Activated T-helper 1 cell treated with anti-CD3 and anti-CD28 coated beads, Interleukin-2, amount 50 U/mL, for 16 hours (primary cell): ENCODE results near the gene KCNJ5.

Source experiments
- DNase-seq, 2 donors: peaks; one replicate each; pipeline ENCODE4 v3.0.0-alpha.2; 2020; ENCODE audit warnings: low read depth in 1 of 2, low spot score in 1 of 2

KCNJ5 gene

DNA sequence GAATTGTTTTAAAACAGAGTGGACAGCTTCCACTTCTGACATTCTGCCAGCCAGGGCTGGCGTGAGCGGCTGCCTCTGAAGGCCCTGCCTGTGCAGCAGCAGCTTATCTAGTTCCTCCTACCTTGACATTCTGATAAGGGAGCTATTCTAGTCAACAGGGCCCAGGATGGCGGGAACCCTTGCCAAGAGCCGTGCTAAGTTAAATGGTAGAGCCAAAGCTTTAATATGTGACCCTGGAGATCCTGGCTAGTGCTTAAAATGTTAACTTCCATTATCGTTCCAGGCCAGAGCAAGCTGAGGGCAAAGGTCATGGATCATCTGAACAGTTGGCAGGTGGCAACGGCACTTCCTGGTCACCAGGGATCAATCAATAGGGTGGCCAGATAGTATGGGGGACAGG lies 3.5 kb downstream of the KCNJ5 start:
- no peak for DNase-seq

DNA sequence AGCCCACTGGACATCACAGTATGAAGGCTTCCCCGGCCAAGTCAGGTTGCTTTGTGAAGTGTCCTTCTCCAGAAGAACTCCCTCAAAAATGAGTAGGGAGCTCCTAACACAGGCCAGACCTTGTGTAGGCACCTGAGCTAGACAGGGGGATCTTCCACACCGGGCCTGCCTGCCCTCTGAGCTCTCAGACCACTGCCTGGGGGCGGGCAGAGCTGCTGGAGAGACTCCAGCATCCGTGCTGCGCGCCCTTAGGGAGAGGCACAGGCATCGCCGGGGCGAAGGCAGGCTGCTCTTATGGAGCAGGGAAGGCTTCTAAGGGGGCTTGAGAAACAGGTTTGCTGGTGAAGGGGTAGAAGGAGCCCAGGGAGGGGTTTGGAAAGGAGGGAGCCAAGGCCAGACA lies 4.4 kb downstream of the KCNJ5 start:
- no peak for DNase-seq

DNA sequence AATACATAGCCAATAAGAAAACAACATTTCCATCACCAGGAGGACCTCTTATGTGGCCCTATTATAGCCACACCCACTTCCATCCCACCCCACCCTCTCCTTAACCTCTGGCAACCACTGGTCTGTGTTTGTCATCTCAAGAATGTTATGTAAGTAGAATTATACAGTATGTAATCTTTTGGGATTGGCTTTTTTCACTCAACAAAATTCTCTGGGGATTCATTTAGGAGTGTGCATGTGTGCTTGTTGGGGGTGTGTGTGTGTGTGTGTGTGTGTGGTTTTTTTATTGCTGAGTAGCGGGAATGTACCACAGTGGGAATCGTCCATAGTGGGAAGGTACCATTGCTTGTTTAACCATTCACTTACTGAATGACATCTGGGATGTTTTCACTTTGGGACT lies 5.2 kb downstream of the KCNJ5 start:
- DNase-seq: no peak

DNA sequence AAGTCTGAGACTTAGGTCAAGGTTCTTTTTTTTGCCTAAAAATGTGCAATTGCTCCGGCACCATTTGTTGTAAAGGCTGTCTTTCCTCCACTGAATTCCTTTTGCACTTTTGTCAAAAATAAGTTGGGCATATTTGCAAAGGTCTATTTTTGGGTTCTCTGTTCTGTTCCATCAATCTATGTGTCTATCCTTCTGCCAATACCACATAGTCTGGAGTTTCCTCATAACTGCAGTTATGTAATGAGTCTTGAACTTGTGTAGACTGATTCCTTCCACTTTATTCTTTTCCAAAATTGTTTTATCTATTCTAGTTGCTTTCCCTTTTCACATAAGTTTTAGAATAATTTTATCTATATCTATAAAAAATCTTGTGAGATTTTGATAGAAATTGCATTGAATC lies 6.7 kb downstream of the KCNJ5 start:
- no peak for DNase-seq

DNA sequence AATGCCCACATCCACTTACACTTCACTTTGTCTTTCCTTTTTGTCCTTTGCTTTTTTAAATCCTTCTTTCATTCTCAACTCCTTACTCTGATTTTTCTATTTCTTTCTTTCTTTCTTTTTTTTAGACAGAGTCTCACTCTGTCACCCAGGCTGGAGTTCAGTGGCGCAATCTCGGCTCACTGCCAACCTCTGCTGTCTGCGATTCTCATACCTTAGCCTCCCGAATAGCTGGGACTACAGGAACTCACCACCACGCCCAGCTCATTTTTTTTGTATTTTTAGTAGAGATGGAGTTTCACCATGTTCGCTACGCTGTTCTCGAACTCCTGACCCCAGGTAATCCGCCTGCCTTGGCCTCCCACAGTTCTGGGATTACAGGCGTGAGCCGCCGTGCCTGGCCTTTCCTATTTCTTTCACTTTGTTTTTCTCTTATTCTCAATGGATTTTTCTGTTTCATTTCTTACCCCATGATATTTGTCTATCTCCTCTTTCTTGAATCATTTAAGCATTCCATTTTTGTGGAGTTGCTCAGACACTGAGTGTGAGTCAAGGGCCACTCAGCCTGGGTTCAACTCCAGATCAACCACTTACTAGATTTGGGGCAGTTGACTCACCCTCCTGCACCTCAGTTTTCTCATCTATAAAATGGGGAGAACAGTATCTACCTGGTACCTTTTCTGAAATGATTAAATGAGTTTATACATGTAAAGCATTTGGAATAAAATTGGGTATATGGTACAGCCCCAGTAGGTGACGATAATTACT lies 7.6 kb downstream of the KCNJ5 start:
- DNase-seq: no peak

DNA sequence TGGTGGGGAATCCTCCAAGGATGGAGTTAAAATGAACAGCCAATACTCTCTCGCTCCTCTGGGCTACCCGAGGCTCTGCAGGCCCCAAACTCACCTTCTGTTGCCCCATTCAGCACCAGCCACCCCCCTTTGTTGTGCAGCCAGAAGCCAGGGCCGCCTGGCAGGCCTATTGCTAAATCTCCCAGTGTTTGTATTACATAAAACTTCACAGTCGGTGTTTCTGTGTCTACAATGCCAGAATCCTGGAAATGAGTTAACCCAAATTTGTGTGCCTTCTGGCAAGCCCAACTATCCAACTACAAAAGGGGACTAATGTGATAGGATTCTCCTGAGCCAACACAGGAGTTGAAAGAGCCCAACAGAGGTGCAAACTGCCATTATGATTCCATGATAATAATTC lies 9.3 kb downstream of the KCNJ5 start:
- DNase-seq: no peak

DNA sequence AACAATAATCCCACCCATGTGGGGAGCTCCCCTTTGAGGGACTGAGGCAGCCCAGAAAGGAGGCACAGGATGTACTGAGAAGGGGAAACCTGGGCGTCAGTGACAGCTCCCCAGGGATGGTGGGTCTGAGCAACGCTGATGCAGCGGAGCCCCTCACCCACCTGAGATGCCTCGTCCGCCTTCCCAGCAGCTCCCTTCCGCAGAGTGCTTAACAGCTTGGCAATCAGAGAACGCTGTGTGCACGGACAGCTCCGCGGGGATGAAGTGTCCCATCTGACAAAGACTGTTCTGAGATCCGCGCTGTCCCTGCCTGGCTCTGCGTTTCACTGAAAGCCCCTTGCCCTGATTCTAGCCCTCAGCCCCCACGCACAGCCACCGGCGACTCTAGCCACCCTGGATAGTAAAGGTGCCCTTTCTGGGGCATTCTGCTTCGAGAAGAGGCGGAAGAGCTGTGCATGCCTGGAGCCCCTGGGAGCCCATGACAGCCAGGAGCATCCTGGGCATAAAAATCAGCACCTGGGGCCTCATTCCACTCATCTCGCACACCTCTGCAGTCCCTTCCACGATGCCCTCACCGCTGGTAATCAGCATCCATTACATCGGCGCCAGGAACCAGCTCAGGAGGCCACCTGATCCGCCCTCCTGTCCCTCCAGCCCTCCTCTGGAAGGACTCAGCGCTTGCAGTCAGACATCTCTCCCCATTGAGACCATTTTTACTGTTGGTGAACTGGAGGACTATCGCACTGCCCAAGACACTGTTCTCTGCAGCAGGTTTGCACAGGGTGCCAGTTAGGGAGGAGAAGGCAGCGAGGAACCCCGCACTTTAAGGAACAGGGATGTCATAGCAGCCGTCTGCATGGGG lies 10.7 kb downstream of the KCNJ5 start:
- DNase-seq: no peak

DNA sequence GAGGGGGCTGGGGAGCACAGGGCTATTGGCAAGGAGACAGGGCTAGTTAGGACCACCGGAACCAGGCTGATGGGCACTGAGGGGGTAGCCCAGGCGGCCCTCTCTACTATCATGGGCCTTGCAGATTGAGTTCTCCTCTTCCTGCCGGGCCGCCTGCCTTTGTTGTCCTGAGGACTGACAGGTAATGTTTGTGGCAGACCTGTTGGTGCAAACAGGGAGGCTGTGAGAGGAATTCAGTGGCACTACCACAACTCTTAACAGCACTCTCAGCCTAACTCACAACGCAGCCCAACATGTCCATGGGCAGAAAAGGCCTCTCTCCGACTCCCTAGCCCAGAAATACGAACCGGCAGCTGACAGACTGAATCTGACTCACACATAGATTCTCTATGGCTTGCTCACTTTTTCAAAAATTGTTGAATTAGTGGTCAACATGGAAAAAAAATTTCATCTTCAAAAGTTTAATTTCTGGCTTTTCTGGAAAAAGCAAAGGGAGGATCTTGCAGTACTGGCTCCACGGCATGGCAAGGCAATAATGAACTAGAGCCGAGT lies 11.4 kb downstream of the KCNJ5 start:
- no peak for DNase-seq

DNA sequence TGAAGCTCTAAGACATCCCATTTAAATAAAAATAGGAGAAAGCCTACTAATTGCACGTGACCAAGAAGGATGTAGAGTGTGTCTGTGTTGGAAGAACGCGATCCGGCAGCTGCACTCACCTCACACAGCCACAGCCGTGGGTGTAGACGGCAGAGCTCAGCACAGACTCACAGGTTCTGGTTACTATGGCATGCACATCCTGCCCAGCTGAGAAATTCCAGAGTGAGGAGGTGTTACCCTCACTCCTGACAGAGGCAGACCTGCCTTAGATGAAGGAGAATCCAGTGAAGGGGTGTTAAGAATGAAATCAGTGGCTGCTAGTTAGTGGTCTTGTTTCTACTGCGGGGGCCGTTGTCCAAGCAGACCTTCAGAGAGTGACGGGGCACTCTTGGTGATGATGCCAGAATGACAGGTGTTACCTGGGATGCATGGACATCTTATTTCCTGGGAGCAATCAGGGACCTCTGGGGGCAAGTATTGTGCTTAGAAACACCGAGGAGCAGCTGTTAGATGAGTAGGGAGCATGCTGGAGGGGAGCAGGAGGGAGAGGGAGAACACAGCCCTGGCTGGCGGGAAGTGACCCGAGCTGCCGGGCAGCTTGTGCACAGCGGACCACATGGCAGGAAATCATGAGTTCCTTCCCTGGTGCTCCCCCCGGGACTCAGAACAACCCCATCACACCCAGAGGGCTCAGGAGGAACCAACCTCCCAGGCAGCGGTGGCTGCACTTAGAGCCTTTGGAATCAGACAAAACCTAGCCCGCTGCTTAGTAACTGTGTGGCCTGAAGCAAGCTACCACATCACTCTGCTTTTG lies 12.3 kb downstream of the KCNJ5 start:
- no peak for DNase-seq

DNA sequence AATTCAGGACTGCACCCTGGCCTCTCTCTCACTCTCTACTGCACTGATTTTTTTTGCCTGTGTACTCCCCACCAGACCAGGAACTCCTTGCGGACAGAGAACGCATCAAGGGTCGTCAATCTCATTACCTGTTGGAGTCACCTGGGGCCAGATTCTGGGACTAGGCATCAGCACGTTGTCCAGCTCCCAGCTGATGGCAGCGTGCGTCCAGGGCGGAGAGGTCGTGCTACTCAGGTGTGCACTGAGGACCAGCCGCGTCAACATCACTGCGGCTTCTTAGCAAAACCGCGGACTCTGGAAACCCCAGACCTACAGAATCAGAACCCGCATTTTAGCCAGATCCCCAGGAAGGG lies 13.1 kb downstream of the KCNJ5 start:
- no peak for DNase-seq

DNA sequence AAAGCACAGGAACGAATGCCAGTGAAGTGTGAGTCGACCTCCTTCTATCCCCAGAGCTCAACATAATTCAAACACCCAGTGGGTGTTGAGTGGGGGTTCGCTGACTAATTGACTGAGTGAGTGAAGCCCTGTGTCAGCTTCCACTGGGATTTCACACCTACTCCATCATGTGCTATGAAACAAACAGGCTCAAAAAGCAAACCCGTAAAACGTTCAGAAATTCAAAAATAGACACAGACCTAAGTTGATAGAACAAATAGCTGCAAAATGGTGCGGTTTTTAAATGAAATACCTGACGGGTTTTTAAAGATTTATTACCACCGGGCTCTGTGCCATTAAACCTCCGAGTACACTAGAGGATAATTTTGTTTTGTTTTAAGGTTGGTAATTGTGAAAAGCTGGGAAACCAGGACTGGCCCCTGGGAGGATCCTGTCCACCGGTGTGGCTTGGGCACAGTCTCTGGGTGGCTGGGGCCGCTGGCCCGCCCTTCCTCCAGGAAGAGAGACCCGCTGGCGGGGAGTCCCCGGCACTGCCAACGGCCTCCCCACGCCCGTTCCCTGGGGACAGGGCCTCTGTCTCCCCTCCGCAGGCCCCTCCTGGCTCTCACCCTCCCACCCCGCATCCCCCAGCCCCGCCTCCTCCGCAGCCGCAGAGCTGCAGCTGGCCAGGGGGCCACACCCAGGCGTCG lies 13.6 kb downstream of the KCNJ5 start:
- DNase-seq: no peak

DNA sequence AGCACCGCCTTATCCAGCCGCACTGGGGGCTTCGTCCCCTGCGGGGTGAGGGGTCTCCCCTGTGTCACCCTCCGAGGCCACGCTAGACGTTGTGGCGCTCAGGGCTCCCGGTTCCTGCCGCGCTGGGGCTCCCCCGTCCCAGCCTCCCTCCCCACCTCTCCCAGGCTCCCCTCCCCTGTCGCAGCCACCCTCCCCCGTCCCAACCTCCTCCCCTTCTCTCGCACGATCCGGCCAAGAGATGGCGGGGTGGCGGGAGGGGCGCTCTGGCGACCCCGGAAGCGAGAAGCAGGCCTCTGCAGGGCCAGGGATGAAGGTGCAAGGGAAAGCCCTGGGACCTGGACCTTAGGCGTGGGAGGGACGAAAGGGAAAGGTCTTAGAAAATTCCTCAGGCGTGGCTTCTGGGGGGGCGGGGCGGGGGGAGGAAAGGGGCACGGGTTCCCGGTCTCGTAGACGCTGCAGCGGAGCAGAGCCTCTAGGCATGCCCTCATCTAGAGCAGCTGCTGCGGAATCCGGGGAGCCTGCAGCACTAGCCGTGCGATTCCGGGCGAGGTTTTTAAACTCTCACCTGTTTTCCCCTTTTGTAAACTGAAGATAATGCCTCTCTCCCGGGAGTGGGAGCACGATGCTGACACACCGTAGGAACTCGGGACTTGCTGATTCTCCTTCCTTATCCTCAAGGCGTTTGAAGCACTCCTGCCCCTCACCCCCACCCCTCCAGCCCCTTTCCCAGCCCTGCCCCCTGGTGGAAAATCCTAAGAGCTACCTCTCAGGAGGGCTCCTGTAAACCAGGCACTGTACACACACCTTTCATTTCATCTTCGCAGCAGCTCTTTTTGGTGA lies 14.4 kb downstream of the KCNJ5 start:
- DNase-seq: no peak

DNA sequence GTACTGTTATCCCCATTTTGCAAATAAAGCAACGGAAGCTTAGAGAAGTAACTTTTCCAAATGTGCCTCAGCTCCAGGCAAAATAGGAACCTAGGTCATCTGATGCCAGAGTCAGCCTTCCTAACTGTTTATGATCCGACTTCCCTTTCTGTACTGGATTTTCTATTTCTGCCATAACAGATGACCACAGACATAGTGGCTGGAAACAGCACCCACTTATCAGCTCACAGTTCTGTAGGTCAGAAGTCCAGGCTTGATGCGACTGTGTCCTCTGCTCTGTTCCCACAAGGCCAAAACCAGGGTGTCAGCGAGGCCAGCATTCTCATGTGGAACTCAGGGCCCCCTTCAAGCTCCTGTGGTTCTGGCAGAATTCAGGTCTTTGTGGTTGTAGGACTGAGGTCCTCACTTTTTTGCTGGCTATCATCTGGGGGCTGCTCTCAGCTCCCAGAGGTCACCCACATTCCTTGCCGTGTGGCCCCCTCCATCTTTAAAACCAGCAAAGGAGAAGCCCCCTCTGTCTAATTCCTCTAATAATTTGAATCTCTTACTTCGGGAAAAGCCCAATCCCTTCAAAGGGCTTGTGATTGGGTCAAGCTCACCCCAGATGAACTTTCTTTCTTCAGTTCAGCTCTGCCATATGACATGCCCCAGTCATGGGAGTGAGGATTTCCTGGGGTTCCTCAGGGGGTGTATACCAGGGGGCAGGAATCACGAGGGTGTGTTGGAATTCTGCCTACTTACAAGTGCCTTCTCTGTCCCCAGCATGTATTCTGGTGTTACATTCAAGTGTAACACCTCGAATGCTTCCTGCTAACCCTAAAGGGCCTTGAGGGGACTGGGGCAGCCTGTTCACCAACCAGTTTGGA lies 15.3 kb downstream of the KCNJ5 start:
- DNase-seq: no peak

DNA sequence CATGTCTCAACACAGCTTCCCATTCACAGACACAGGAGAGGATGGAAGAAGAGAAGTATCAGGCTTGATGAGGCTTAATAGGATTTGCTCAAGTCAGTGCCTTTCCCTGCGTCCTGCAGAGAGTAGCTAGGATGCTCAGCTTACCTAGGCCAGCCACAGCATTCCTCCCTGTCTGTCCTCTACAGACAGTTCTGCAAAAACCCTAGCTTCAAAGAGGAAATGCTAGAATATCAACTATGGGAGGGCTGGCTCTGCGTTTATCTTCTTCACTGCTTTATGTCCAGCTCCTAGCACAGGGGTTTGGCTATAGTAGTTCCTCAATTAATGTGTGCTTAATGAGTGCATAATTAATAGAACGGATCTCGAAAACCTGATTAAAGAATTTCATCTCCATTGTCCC lies 16.4 kb downstream of the KCNJ5 start:
- DNase-seq: no peak

DNA sequence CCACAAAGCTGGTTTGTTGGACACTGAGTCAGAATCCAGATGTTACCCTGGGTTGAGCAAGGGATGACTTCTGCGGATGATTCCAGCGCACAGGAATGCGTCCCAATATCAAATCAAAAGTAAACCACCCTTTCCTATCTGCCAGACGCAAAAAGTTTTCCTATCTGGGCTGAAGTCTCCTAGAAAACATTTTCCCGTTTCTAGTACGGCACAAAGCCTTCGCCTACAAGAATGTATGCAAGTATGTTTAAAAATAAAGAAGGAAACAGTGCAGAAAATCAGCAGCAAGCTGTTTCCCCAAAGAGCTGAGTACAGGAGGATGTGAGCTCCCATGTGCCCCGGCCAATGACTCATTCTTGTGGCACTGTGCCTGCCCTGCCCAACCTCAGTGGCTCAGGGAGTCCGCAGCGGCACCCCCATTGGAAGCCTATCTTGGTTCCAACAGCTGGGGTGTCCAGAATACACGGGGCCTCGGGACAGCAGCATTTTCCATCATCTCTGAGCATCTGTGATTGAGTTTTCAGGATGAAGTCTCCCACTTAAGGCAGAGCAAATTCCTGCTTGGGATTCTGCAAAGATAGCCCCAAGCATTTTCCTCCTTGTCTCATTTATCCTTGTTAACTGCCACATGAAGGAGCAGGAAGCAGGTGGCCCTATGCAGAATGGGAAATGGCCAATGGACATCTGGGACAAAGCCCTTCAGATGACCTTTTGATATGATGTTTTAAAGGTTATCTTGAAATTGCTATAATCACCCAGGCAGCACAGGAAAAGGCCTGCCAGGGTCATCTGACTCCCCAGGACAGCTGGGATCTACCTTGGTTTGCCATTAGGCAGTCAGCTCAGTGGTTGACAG lies 17.5 kb downstream of the KCNJ5 start:
- no peak for DNase-seq

DNA sequence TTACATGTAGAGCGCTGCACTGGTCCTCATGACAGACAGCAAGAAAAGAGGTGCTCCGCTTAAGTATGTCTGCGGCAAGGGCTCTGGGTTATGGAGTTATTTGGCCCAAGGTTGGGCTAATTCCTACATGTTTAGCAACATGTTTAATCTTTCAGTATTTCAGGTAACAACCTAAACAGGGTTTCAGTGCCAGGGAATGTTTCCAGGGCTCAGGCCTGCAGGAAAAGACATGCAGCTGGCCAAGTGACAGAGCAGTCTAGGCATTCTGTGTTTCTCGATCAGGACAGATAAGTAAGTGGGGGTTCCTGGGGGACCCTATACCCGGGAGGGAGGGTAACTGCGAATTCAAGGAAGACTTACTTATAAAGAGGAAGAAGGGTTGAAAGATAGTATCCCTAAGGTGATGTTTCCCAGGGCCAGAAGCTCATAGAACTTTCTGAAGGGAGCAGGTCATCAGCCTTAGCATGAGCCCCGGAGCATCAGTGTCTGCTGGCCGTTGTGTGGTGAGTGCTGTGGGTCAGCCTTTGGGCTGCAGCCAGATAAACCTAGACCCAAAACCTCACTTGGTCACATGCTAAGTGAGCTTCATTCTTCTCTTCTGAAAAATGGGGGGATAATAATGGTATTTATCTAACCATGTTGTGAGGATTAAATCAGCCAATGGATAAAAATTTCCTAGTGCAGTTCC lies 18.4 kb downstream of the KCNJ5 start:
- no peak for DNase-seq

DNA sequence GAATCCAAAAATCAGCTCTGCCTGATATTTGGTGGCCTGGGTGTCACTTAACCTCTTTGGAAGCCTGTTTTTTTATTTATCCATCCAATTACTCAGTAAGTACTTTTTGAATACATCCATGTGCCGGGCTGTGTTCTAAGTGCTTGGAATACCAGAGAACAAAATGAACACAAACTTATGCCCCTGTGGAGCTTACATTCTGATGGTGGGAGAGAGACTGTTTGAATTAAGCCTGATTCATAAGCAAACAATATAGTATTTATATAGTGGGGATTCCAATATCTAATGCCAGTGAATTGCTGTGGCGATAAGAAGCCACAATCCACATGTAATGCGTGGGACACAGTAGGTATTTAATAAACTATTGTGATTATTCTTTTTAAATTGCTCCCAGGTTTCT lies 19.4 kb downstream of the KCNJ5 start:
- DNase-seq: no peak

DNA sequence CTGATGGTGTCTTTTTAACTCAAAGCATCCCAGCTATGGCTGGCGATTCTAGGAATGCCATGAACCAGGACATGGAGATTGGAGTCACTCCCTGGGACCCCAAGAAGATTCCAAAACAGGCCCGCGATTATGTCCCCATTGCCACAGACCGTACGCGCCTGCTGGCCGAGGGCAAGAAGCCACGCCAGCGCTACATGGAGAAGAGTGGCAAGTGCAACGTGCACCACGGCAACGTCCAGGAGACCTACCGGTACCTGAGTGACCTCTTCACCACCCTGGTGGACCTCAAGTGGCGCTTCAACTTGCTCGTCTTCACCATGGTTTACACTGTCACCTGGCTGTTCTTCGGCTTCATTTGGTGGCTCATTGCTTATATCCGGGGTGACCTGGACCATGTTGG lies 20.1 kb downstream of the KCNJ5 start:
- no peak for DNase-seq
